Adrenal gland (tissue), 12 donors: Measurements from ENCODE around the gene GLRA3. TPM values are rescaled to one million over a fixed set of nuclear protein-coding genes. Genes with fewer than 3 reads are reported as not detected.

ENCODE experiments used
- DNase-seq, 7 donors: peaks; one replicate each; pipeline ENCODE4 v3.0.0-alpha.2; 2019 to 2020
- H3K27ac ChIP-seq, 5 donors: fragments of 200-600 bp; sonication (generic) in 4 of 5; 1 replicate in 3 of 5; 2 replicates in 2 of 5; pipeline versions ENCODE4 v1.5.1 to v1.8.0; 2016 to 2020; ENCODE audit warnings: mild to moderate bottlenecking in 1 of 5
- H3K27me3 ChIP-seq: fragments of 200-600 bp; 2 replicates; pipeline ENCODE4 v1.8.0; 2021
- H3K36me3 ChIP-seq, 2 donors: fragments of 200-600 bp; replicated peaks in 1 of 2; 1 replicate in 1 of 2; 2 replicates in 1 of 2; pipeline versions ENCODE4 v1.5.1 to v1.8.0; 2018 to 2022
- H3K4me1 ChIP-seq, 2 donors: fragments of 200-600 bp; replicated peaks in 1 of 2; 1 replicate in 1 of 2; 2 replicates in 1 of 2; pipeline versions ENCODE4 v1.5.1 to v1.8.0; 2018 to 2021
- H3K4me3 ChIP-seq, 4 donors: fragments of 200-600 bp; sonication (generic) in 3 of 4; one replicate each; pipeline ENCODE4 v1.5.1; 2016 to 2018
- H3K9me3 ChIP-seq, 3 donors: fragments of 200-600 bp; sonication (generic) in 1 of 3; replicated peaks in 1 of 3; 1 replicate in 2 of 3; 2 replicates in 1 of 3; pipeline versions ENCODE4 v1.5.1 to v1.8.0; 2016 to 2021
- CTCF ChIP-seq, 6 experiments: fragments of 450-650 bp in 4 of 6; fragments of 200-600 bp in 2 of 6; sonication (generic) in 1 of 6; IDR thresholded peaks; 1 replicate in 5 of 6; 2 replicates in 1 of 6; pipeline versions ENCODE4 v1.5.1 to v1.8.0; 2016 to 2021; ENCODE audit warnings: antibody characterized with exemption in 6 of 6, mild to moderate bottlenecking in 2 of 6, moderate library complexity in 1 of 6
- POLR2A ChIP-seq, 2 donors: fragments of 450-650 bp; IDR thresholded peaks; one replicate each; pipeline ENCODE4 v1.6.1; 2017; ENCODE audit warnings: antibody characterized with exemption in 2 of 2, mild to moderate bottlenecking in 2 of 2, moderate library complexity in 1 of 2
- WGBS, 4 donors: extraction: QIAGEN DNeasy Blood & Tissue Kit in 2 of 4; methylation state at CpG; one replicate each; pipeline versions ENCODE4 v1.1.5 to v1.1.7; 2013 to 2017; 5-methylcytosine and 5-hydroxymethylcytosine counted together
- intact Hi-C, 2 donors: fragments of 100-400 bp; cut with DNase I; formaldehyde crosslinking; loops; one replicate each; pipeline versions ENCODE4 v1.14.1 to v1.15.0; 2022 to 2023
- polyA plus RNA-seq, 3 donors: library from polyadenylated mRNA; stranded (reverse); fragments of 200-250 nt in 2 of 3; fragments of 350-450 nt in 1 of 3; fragmentation: Illumina TruSeq in 1 of 3; extraction: RNeasy Lipid Tissue Mini Kit (QIAGEN cat#74804) in 1 of 3; gene quantifications; one replicate each; pipeline ENCODE4 v1.2.3, GENCODE V29; 2013 to 2014
- total RNA-seq, 9 donors: library from RNA; depleted of rRNA in 4 of 9; stranded (reverse); fragments of >200 nt in 4 of 9; fragments of 120-200 nt in 1 of 9; fragmentation: NEBNext Ultra II Directional in 1 of 9; extraction: Animal tissue kit (Norgen Biotek cat#: 25700) in 1 of 9; gene quantifications; one replicate each; pipeline versions ENCODE4 v1.1.0 to v1.2.4, GENCODE V29; 2013 to 2023
- donor health status: healthy with polysubstance abuse.
- donor health status: Bipolar disorder and iron deficiency.
- donor health status: DM: yes; HTN: yes; CAD: no.
- donor health status: DM: no; HTN: no; CAD: no.
- donor health status: DM: no; HTN: no; CAD: no.
- donor health status: DM: yes; HTN: yes; CAD: no.

The GLRA3 gene
- total and polyA plus RNA-seq, 12 donors = 0.03 to 2.2 (median 0.24) TPM; not detected in 3

DNA sequence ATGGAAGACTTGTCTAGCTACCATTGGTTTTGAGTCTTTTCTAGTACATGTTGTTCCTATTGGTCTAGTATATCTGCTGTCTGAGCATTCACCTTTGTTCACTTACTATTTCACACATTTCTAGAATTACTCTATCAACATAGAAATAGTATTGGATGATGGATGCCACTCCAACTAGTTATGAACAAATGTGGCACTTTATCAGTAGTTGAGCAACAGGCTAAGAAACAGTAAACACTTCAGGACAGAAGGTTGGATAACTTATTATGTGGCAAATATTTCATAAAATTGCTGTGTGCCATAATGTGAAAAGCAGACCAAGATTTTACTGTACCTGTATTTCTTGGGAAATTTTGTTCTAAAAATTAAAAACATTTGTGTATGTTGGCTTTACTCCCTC, 42.4 kb upstream of the GLRA3 start:
- no peaks in the 10 kb centered on the region for H3K27me3 ChIP-seq
- no peaks in the 10 kb centered on the region for H3K9me3 ChIP-seq
- H3K4me3 ChIP-seq = no peak overlapping the region
- H3K36me3 ChIP-seq = no peaks in the 10 kb centered on the region
- no peak for DNase-seq
- H3K27ac ChIP-seq = no peak overlapping the region
- TF ChIP-seq CTCF (IDR thresholded peaks at IDR 0.05) (no peak), POLR2A (IDR thresholded peaks at IDR 0.05) (no peak)
- intact Hi-C loops = no loop called here
- no peaks in the 10 kb centered on the region for H3K4me1 ChIP-seq

DNA sequence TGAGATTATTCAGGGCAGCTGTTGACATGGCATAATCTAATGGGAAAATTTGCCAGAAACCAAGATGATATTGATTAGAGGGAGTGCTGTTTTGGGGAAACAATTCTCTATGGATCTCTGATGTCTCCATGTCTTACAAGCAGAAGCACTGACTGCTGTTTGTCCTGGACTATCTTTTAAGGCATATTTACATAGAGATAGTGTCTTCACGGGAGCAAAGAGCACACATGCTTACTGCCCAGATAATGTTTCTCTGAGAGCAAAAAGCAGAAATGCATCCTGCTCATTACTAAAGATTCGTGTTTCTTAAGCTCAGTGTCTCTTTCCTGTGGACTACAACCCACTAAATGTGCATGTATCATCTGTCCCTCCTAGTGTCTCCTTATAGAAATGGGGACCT, 41.3 kb upstream of the GLRA3 start:
- no peak overlapping the region for H3K4me3 ChIP-seq
- DNase-seq = no peak
- H3K27me3 ChIP-seq = no peaks in the 10 kb centered on the region
- TF ChIP-seq CTCF (IDR thresholded peaks at IDR 0.05) (no peak), POLR2A (IDR thresholded peaks at IDR 0.05) (no peak)
- H3K27ac ChIP-seq = no peak overlapping the region
- intact Hi-C loops = no loop called here
- 27 to 47% (median 34%) methylated on average over 2 of the region's 2 CpGs for WGBS, 4 donors
- H3K36me3 ChIP-seq = no peaks in the 10 kb centered on the region
- no peaks in the 10 kb centered on the region for H3K4me1 ChIP-seq
- H3K9me3 ChIP-seq = no peaks in the 10 kb centered on the region

DNA sequence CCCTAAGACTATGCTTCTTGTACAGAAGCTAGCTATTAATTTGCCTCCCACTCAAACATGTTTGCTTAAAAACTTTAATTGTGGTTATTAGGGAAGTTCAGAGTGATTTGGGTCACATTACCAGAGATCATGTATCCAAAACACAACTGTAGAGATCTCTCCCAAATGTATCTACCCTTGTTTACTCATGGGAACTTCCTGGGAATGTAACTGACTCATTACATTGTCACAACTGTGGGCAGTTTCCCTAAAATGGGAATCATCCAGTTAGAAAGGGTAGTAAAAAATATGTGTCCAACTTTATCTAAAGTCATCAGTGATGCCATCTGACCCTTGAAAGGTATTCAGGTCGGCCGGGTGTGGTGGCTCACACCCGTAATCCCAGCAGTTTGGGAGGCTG, 40.3 kb upstream of the GLRA3 start:
- intact Hi-C loops = no loop called here
- Histone ChIP-seq H3K36me3 (no peaks in the 10 kb centered on the region), H3K4me3 (no peak overlapping the region), H3K4me1 (no peaks in the 10 kb centered on the region), H3K9me3 (no peaks in the 10 kb centered on the region), H3K27ac (no peak overlapping the region), H3K27me3 (no peaks in the 10 kb centered on the region)
- 39 to 73% (median 65%) methylated on average over 3 of the region's 3 CpGs for WGBS, 4 donors
- DNase-seq = no peak
- TF ChIP-seq CTCF (IDR thresholded peaks at IDR 0.05) (no peak), POLR2A (IDR thresholded peaks at IDR 0.05) (no peak)

- H3K9me3 ChIP-seq = no peaks in the 10 kb centered on the region
- TF ChIP-seq POLR2A (IDR thresholded peaks at IDR 0.05) (no peak), CTCF (IDR thresholded peaks at IDR 0.05) (no peak)
- intact Hi-C loops = no loop called here
- H3K4me1 ChIP-seq = no peaks in the 10 kb centered on the region
- WGBS, 4 donors = 54 to 69% (median 60%) methylated on average over 3 of the region's 3 CpGs
- no peak for DNase-seq
- no peak overlapping the region for H3K4me3 ChIP-seq
- H3K27me3 ChIP-seq = no peaks in the 10 kb centered on the region
- no peak overlapping the region for H3K27ac ChIP-seq
- H3K36me3 ChIP-seq = no peaks in the 10 kb centered on the region
Observed at GRCh38 chr4:174867903-174868302, 38.9 kb upstream of the GLRA3 start.
